NCI-H510A (cell line): ENCODE results near the gene IL12RB1.
"Not testable (repeated sequence)": the region's sequence is repeated elsewhere in the genome, so short reads cannot be mapped to it uniquely, and the experiment has no call there.

Experiments
- DNase-seq: peaks from one replicate; lab custom pipeline; 2025; lab: John Stamatoyannopoulos, UW

Gene IL12RB1

GRCh38 chr19:18089096-18089541 lies 2.4 kb upstream of the IL12RB1 start:
- not testable (repeated sequence) for DNase-seq

- DNase-seq = no peak
Observed at GRCh38 chr19:18085702-18086457, 854 bp downstream of the IL12RB1 start.

- no peak for DNase-seq
Observed at GRCh38 chr19:18083929-18084684, 2.6 kb downstream of the IL12RB1 start.

GRCh38 chr19:18074192-18074591 lies 12.5 kb downstream of the IL12RB1 start:
- DNase-seq = peak; percentile 34

GRCh38 chr19:18073197-18073596 lies 13.5 kb downstream of the IL12RB1 start:
- no peak for DNase-seq

GRCh38 chr19:18072335-18072734 lies 14.4 kb downstream of the IL12RB1 start:
- no peak for DNase-seq

- DNase-seq = no peak
Observed at GRCh38 chr19:18070181-18070580, 16.6 kb downstream of the IL12RB1 start.

GRCh38 chr19:18069383-18069782 lies 17.4 kb downstream of the IL12RB1 start:
- DNase-seq = no peak

GRCh38 chr19:18068395-18068794 lies 18.3 kb downstream of the IL12RB1 start:
- DNase-seq = no peak

GRCh38 chr19:18065173-18065495 lies 21.6 kb downstream of the IL12RB1 start:
- DNase-seq = no peak

GRCh38 chr19:18063463-18063862 lies 23.3 kb downstream of the IL12RB1 start:
- no peak for DNase-seq

- peak; percentile 33 for DNase-seq
Observed at GRCh38 chr19:18062028-18062427, 24.7 kb downstream of the IL12RB1 start.

- no peak for DNase-seq
Observed at GRCh38 chr19:18060472-18060871, 26.3 kb downstream of the IL12RB1 start.

- no peak for DNase-seq
Observed at GRCh38 chr19:18059902-18060301, 26.8 kb downstream of the IL12RB1 start.

- DNase-seq = no peak
Observed at GRCh38 chr19:18059297-18059696, 27.4 kb downstream of the IL12RB1 start.

- DNase-seq = peak; percentile 55
Observed at GRCh38 chr19:18058208-18059009, 28.3 kb downstream of the IL12RB1 start.

- DNase-seq = no peak
Observed at GRCh38 chr19:18057557-18057956, 29.2 kb downstream of the IL12RB1 start.

GRCh38 chr19:18055967-18056366 lies 30.8 kb downstream of the IL12RB1 start:
- DNase-seq = no peak

- DNase-seq = no peak
Observed at GRCh38 chr19:18053576-18054219, 33.0 kb downstream of the IL12RB1 start.

GRCh38 chr19:18051887-18052286 lies 34.8 kb downstream of the IL12RB1 start:
- DNase-seq = no peak

- no peak for DNase-seq
Observed at GRCh38 chr19:18049385-18049784, 37.3 kb downstream of the IL12RB1 start.

GRCh38 chr19:18046059-18046718 lies 40.5 kb downstream of the IL12RB1 start:
- no peak for DNase-seq
